Medulla oblongata (tissue), 1 donor: Measurements from ENCODE around the gene GSPT1.
A peak's percentile ranks its signal among the peaks of the same experiment; 100 is the strongest.

Experiments used
- DNase-seq: peaks from one replicate; pipeline ENCODE4 v3.0.0-alpha.2; 2015; ENCODE audit errors: extremely low spot score

The GSPT1 gene

DNA sequence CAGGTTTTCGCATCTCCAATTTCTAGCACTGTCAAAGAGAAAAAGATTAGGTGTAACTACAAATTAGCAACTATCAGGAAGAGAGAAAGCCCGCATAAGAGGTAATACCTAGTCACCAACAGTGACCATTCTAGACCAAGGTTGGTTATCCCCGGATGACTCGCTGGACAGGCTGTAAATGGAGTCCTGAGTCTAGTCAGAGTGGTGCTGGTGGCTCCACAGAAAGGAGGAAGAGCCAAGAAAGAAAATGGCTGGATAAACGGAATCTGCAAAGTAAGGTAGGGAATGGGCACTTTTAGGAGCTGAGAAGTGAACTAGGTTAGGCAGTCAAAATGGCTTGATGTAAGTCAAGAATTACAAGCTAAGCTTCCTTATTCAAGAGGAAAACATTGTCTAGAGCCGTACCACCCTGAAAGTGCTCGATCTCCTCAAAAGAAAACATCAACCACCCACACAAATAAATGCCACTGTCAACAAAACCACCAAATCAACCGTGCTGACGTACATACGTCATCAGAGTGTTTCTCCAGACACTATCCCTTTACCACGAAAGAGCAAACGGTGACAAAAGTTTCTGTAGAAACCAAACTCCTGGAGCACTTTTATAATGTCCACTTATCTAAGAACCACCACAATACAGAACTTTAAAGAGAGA lies 2.2 kb downstream of the GSPT1 start:
- peak; percentile 16 for DNase-seq

- no peak for DNase-seq
Observed at GRCh38 chr16:11909653-11910545, 5.9 kb downstream of the GSPT1 start.

- no peak for DNase-seq
Observed at GRCh38 chr16:11907160-11907970, 8.4 kb downstream of the GSPT1 start.

DNA sequence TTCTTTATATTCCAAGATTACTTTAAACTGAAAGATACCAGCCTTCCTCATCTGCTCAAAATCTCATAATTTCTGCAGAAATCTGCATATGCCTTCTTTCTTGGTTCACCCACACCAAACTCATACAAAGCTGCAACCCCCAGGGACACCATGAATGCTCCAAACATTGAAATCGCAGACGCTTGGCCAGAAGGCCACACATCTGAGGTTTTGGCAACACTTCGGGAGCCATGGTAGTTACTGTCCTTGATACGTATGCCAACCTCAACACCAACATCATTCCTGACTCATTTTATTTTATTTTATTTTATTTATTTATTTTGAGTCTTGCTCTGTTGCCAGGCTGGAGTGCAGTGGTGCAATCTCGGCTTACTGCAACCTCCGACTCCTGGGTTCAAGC lies 11.8 kb downstream of the GSPT1 start:
- no peak for DNase-seq

GRCh38 chr16:11901091-11901490 lies 14.7 kb downstream of the GSPT1 start:
- no peak for DNase-seq

- no peak for DNase-seq
Observed at GRCh38 chr16:11896486-11897176, 19.1 kb downstream of the GSPT1 start.

DNA sequence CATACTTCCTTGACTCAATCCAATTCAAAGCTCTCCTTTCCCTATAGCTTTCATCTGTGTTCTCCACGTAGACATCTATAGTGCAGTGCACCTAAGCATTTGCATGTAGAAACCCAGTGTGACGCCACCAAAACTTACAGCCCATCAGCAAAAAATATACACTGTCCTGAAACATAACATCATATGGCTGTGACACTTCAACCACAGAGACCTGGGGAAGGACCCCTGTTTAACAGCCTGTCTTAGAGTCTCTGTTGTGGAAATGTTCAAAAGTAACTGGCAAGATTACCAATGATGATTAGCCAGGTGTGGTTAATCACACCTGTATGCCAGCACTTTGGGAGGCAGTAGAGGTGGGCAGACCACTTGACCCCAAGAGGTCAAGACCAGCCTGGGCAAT lies 22.2 kb downstream of the GSPT1 start:
- no peak for DNase-seq

DNA sequence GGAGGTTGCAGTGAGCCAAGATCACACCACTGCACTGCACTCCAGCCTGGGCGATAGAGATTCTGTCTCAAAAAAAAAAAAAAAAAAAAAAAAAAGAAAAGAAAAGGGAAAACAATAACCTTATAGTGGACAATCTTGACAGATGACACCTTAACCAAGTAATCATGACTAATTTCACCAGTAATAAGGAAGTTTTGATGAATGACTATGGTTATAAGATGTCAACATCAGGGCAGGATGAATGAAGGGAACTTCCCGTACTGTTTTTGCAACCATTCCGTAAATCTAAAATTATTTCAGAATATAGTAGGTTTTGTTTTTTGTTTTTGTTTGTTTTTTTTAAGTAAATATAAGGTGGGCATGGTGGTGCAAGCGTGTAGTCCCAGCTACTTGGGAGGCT lies 23.0 kb downstream of the GSPT1 start:
- no peak for DNase-seq

DNA sequence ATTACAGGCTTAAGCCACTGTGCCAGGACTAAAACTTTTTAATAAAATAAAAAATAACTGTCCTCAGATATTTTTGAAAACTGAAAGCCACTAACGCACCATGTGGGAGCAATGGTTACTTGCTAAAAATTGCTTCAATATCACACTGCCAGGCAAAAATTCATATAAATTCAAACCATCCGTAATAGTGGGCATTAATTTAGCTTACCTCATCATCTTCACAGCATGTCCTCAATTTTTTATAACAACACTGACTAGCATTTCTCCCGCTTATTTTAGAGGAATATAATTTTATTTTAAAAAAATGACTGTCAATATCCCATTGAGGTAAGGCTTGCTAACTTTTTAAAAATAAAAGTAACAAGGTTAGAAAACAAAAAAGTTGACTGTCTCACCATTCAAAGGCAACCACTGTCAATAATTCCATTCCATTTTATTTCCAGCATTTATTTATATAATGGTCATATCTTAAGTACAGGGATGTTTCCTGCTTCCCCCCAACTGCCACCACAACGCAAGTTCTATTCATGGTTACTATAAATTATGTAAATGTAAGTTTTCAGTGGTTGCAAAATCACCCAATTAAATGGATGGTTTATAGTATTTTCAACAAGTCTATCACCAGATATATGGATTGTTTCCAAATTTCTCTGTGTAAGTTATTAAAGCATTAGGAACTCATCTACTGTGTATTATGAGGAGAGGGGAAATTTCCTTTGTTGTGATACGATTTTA lies 25.4 kb downstream of the GSPT1 start:
- DNase-seq = no peak

DNA sequence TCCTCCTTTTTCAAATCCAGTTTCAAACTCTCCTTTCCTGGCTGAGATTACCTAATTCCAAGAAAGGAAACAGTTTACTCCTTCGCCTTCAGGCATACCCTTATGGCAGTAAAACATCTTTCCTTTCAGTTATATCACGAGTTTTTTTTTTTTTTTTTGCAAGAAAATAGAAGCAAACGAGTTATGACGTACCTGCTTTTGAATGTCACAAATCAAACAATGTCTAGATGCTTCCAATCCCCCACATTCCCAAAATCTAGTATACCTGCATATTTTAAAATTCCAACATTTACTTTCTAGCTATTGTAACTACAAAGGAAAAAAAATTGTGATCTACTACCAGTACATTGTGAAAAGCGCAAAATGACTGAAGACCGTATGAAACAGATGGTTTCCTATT lies 28.9 kb downstream of the GSPT1 start:
- DNase-seq = no peak

GRCh38 chr16:11884035-11884434 lies 31.7 kb downstream of the GSPT1 start:
- no peak for DNase-seq

GRCh38 chr16:11880007-11880406 lies 35.7 kb downstream of the GSPT1 start:
- DNase-seq = no peak

- no peak for DNase-seq
Observed at GRCh38 chr16:11877374-11877773, 38.4 kb downstream of the GSPT1 start.

GRCh38 chr16:11876306-11876705 lies 39.5 kb downstream of the GSPT1 start:
- no peak for DNase-seq

- DNase-seq = no peak
Observed at GRCh38 chr16:11875721-11876120, 40.0 kb downstream of the GSPT1 start.

GRCh38 chr16:11871193-11871592 lies 44.6 kb downstream of the GSPT1 start:
- DNase-seq = no peak

- no peak for DNase-seq
Observed at GRCh38 chr16:11870399-11870798, 45.4 kb downstream of the GSPT1 start.

DNA sequence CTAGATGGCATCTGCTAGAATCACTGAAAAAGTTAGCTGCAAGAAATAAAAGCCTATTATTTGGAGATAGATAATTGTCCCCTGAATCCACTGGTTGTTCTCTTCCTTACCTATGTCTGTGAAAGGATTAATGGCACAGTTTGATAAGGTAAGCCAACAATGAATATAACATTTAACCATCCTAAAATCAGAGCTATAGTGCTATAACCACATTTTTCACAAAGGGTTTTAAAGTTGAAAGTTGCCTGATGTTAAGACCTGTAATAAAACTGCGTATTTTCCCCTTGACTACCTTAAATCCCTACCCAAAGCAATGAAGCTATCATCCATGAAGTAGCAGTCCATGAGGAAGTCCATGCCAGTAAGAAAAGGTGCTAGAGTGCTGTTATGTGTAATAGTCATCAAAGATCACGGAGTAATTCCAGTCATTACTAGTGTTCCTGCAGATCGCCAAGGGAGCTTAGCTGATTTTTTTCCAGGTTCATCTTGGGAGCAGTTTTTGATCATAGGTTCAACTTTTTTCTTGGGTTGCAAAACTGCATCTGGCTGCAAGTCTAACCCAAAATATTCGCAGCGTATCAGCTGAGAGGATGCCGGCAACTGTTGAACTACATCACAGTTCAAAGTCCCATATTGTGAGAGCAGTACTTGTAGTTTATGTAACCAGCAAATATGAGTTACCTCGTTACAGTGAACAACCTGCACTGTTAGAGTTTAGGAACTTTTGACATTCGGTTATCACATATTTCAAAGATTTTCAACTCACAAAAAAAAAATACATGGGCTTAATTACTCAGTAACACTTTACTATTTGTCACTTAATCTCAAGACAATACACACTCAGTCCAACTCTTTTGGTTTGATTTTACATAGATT lies 46.2 kb downstream of the GSPT1 start:
- no peak for DNase-seq

- no peak for DNase-seq
Observed at GRCh38 chr16:11868412-11868980, 47.3 kb downstream of the GSPT1 start.

- DNase-seq = no peak
Observed at GRCh38 chr16:11862489-11862888, 53.3 kb downstream of the GSPT1 start.
